DOHH2 (cell line): ENCODE measurements around the gene ATP6V0D1.
"Not testable (repeated sequence)": the region's sequence is repeated elsewhere in the genome, so short reads cannot be mapped to it uniquely, and the experiment has no call there.

Experiments used
- H3F3A ChIP-seq: fragments of 200-600 bp; sonication (generic), shearing (Covaris generic); 2 replicates; pipeline ENCODE4 v1.6.0; 2016; ENCODE audit warnings: antibody characterized with exemption, mild to moderate bottlenecking; ENCODE audit not compliant: control insufficient read depth, insufficient read depth
- H3K27ac ChIP-seq: fragments of 200-600 bp; sonication (generic); 2 replicates; pipeline ENCODE4 v1.5.1; 2014; ENCODE audit warnings: low read depth, mild to moderate bottlenecking, low read length, moderate library complexity
- H3K27me3 ChIP-seq: fragments of 200-600 bp; sonication (generic); 2 replicates; pipeline ENCODE4 v1.6.1; 2014; ENCODE audit warnings: mild to moderate bottlenecking, low read length, mixed read lengths; ENCODE audit not compliant: control insufficient read depth
- H3K36me3 ChIP-seq: fragments of 200-600 bp; sonication (generic); 2 replicates; pipeline ENCODE4 v1.6.1; 2014; ENCODE audit warnings: mild to moderate bottlenecking, low read length, moderate library complexity, mixed read lengths; ENCODE audit not compliant: control insufficient read depth
- H3K4me1 ChIP-seq: fragments of 200-600 bp; sonication (generic); 2 replicates; pipeline ENCODE4 v1.6.1; 2014; ENCODE audit warnings: mild to moderate bottlenecking, low read length, mixed read lengths; ENCODE audit not compliant: control insufficient read depth
- H3K4me2 ChIP-seq: fragments of 200-600 bp; sonication (generic); 2 replicates; pipeline ENCODE4 v1.6.0; 2014; ENCODE audit warnings: mild to moderate bottlenecking, low read length, moderate library complexity
- H3K4me3 ChIP-seq: fragments of 200-600 bp; sonication (generic); 2 replicates; pipeline ENCODE4 v1.5.1; 2014; ENCODE audit warnings: mild to moderate bottlenecking, low read length, mixed read lengths
- H3K79me2 ChIP-seq: fragments of 200-600 bp; sonication (generic); 2 replicates; pipeline ENCODE4 v1.6.1; 2014; ENCODE audit warnings: mild to moderate bottlenecking, low read length, mixed read lengths; ENCODE audit not compliant: control insufficient read depth
- H3K9me2 ChIP-seq: fragments of 200-600 bp; sonication (generic); replicated peaks from 2 replicates; pipeline ENCODE4 v1.6.1; 2014; ENCODE audit warnings: mild to moderate bottlenecking, low read length, mixed read lengths; ENCODE audit not compliant: control insufficient read depth
- H3K9me3 ChIP-seq: fragments of 200-600 bp; sonication (generic); 2 replicates; pipeline ENCODE4 v1.6.1; 2014; ENCODE audit warnings: antibody characterized with exemption, low read length, mixed read lengths; ENCODE audit not compliant: control insufficient read depth, insufficient read depth
- H4K20me1 ChIP-seq: fragments of 200-600 bp; sonication (generic); 2 replicates; pipeline ENCODE4 v1.6.0; 2014; ENCODE audit warnings: low read depth, mild to moderate bottlenecking, antibody characterized with exemption, low read length, moderate library complexity; ENCODE audit not compliant: control insufficient read depth, insufficient read depth
- EZH2phosphoT487 ChIP-seq: fragments of 200-600 bp; sonication (generic); IDR thresholded peaks from 2 replicates; pipeline ENCODE4 v1.6.1; 2017; ENCODE audit warnings: borderline replicate concordance, mild to moderate bottlenecking, antibody characterized with exemption, low read length, moderate library complexity, mixed read lengths
- TF ChIP-seq, protein P1 (sequence below): fragments of 200-600 bp; sonication (generic); IDR thresholded peaks from one replicate; pipeline ENCODE4 v1.5.1; 2014; ENCODE audit warnings: antibody characterized with exemption, mild to moderate bottlenecking, low read depth, low read length; ENCODE audit not compliant: poor library complexity, severe bottlenecking

ATP6V0D1 gene

DNA sequence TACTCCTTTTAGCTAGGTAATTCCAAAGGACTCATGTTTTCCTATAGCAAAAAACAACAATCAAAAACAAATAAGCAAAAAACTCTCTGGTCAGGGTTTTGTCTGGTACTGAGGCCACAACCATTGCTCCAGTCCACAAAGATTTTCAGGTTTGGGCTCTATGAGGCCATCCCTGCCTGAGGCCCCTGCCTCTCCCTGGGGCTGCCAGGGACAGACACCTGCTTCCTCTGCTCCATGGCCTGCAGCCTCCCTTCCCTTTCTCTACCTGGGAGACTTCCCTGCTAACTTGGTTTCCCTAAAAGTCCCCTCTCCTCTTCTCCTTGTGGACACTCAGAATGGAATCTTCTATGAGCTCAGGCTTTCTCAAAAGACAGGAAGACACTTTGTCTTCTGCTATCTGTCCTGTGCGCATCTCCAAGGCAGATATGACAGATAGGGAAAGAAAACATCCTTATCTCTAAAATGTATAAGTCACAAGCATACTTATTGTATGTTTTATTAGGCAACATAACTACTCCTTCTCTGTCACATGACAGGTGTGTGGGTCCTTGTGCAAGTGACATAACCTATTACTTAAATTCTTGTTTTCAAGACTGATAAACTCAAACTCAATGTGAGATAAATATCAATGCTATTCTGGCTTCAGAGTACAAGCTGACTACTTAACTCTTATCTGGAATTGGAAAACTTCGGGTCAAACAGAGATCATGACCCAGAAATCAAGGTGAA lies 63.5 kb downstream of the ATP6V0D1 start:
- H3K79me2 ChIP-seq: no peaks in the 10 kb centered on the region
- H3K27ac ChIP-seq: no peak overlapping the region
- no peak for TF ChIP-seq EZH2phosphoT487
- TF ChIP-seq, protein P1, sequence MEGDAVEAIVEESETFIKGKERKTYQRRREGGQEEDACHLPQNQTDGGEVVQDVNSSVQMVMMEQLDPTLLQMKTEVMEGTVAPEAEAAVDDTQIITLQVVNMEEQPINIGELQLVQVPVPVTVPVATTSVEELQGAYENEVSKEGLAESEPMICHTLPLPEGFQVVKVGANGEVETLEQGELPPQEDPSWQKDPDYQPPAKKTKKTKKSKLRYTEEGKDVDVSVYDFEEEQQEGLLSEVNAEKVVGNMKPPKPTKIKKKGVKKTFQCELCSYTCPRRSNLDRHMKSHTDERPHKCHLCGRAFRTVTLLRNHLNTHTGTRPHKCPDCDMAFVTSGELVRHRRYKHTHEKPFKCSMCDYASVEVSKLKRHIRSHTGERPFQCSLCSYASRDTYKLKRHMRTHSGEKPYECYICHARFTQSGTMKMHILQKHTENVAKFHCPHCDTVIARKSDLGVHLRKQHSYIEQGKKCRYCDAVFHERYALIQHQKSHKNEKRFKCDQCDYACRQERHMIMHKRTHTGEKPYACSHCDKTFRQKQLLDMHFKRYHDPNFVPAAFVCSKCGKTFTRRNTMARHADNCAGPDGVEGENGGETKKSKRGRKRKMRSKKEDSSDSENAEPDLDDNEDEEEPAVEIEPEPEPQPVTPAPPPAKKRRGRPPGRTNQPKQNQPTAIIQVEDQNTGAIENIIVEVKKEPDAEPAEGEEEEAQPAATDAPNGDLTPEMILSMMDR: no peak
- H3K4me1 ChIP-seq: peaks cover 14% of the 10 kb centered on the region
- H3K36me3 ChIP-seq: no peaks in the 10 kb centered on the region
- H3K4me2 ChIP-seq: no peak overlapping the region
- H3F3A ChIP-seq: no peaks in the 10 kb centered on the region
- no peak overlapping the region for H3K4me3 ChIP-seq
- peaks cover 35% of the 10 kb centered on the region for H3K27me3 ChIP-seq
- H3K9me3 ChIP-seq: no peaks in the 10 kb centered on the region
- H3K9me2 ChIP-seq: no peaks in the 10 kb centered on the region
- H4K20me1 ChIP-seq: no peaks in the 10 kb centered on the region

- H3K9me3 ChIP-seq: no peaks in the 10 kb centered on the region
- no peak within 1 kb of the TSS for H3K27ac ChIP-seq
- no peaks in the 10 kb centered on the region for H3K79me2 ChIP-seq
- no peaks in the 10 kb centered on the region for H3K36me3 ChIP-seq
- peaks cover 14% of the 10 kb centered on the region for H3K4me1 ChIP-seq
- H3K4me2 ChIP-seq: peak within 1 kb of the TSS; percentile 79
- no peak for TF ChIP-seq EZH2phosphoT487
- TF ChIP-seq, protein P1: peak; percentile 78
- H4K20me1 ChIP-seq: no peaks in the 10 kb centered on the region
- no peaks in the 10 kb centered on the region for H3F3A ChIP-seq
- peak within 1 kb of the TSS; percentile 72 for H3K4me3 ChIP-seq
- H3K27me3 ChIP-seq: peaks cover 35% of the 10 kb centered on the region
- H3K9me2 ChIP-seq: no peaks in the 10 kb centered on the region
Observed at GRCh38 chr16:67415872-67416793, 64.8 kb downstream of the ATP6V0D1 start, which contains the start of gene ZDHHC1. ZDHHC1 (minus strand) TSS chr16:67416477; CDS start chr16:67407775, 8,702 bp downstream.

- Histone ChIP-seq H3K4me1 (peaks cover 14% of the 10 kb centered on the region), H3K4me3 (peak overlapping the region; percentile 72), H3K4me2 (peak overlapping the region; percentile 79), H3K27me3 (peaks cover 35% of the 10 kb centered on the region)
- H3K36me3 ChIP-seq, H3K27ac ChIP-seq, H3K79me2 ChIP-seq, H3K9me3 ChIP-seq, H3F3A ChIP-seq, H4K20me1 ChIP-seq, H3K9me2 ChIP-seq: not testable (repeated sequence)
Observed at GRCh38 chr16:67415421-67415820, 65.5 kb downstream of the ATP6V0D1 start.
